ENCODE measurements around the gene CFAP61. TPM values are rescaled to one million over a fixed set of nuclear protein-coding genes. Genes with fewer than 3 reads are reported as not detected.

CFAP61 gene
- total and polyA plus RNA-seq, 8 donors = 0.15 to 0.53 (median 0.33) TPM

DNA sequence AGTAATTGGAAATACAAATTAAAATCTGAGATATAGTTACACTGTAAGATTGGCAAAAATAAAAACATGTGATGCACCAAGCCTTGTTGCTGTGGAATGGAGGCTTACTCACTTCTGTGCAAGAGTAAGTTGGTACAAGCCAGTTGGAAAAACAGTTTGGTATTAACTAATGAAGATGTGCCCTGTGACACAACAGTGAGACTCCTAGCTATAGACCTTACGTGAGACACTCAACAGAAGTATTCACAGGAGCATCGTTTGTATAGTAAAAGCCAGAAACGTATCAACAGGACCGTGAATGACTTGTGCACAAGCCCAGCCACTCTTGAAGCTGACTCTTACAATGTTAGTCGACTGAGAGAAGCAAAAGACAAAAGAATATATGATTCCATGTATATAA, 20.5 kb upstream of the CFAP61 start:
- no peak for DNase-seq
- 81 to 84% methylated on average over 5 of the region's 5 CpGs for WGBS, 2 donors
- Histone ChIP-seq H3K36me3 (peaks cover 7 to 55% (median 37%) of the 10 kb centered on the region in 3 donors), H3K27ac (no peak overlapping the region), H3K4me1 (peaks cover 4 to 11% (median 9%) of the 10 kb centered on the region in 3 donors), H3K9me3 (no peaks in the 10 kb centered on the region), H3K4me3 (no peak overlapping the region), H3K27me3 (no peaks in the 10 kb centered on the region)
- TF ChIP-seq CTCF (IDR thresholded peaks at IDR 0.05) = no peak
- intact Hi-C loops (cut with DNase I) = no loop called here
- no peak for ATAC-seq
- no peak for FAIRE-seq

GRCh38 chr20:20034486-20034885, 17.8 kb upstream of the CFAP61 start:
- DNase-seq = no peak
- intact Hi-C loops (cut with DNase I) = no loop called here
- Histone ChIP-seq H3K9me3 (no peaks in the 10 kb centered on the region), H3K27me3 (no peaks in the 10 kb centered on the region), H3K27ac (no peak overlapping the region), H3K4me3 (no peak overlapping the region), H3K36me3 (peaks cover 7 to 66% (median 39%) of the 10 kb centered on the region in 3 donors), H3K4me1 (no peaks in the 10 kb centered on the region)
- FAIRE-seq = no peak
- peak in 1 of 4 donors; percentile 46 for ATAC-seq
- TF ChIP-seq CTCF (IDR thresholded peaks at IDR 0.05) = no peak
- WGBS, 2 donors = 73 to 77% methylated on average over 4 of the region's 4 CpGs

DNA sequence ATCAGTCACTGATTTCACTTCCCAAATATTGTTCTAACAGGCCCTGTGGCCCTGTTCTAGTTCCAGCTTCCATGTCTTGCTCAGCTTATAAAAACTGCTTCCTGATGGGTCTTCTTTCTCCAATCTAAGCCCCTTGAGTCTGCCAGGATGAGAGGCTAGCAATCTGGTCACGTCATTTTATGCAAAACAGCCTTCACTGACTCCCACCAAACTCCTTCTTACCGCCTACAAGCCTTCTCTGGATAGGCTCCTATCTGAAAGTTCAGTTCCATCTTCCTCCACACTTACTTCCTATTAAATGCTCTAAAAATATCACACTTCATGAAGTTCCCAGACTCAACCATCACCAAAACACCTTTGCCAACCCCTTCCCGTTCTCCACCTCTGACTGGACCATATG, 15.6 kb upstream of the CFAP61 start:
- TF ChIP-seq CTCF (IDR thresholded peaks at IDR 0.05) = no peak
- Histone ChIP-seq H3K27me3 (no peaks in the 10 kb centered on the region), H3K36me3 (peaks cover 7 to 75% (median 39%) of the 10 kb centered on the region in 3 donors), H3K27ac (no peak overlapping the region), H3K4me3 (no peak overlapping the region), H3K9me3 (no peaks in the 10 kb centered on the region), H3K4me1 (no peaks in the 10 kb centered on the region)
- ATAC-seq (no peak), FAIRE-seq (no peak), DNase-seq (no peak)
- intact Hi-C loops (cut with DNase I) = no loop called here
- 88 to 95% methylated on average over 3 of the region's 3 CpGs for WGBS, 2 donors

GRCh38 chr20:20037960-20038359, 14.4 kb upstream of the CFAP61 start:
- H3K36me3 ChIP-seq = peaks cover 7 to 87% (median 45%) of the 10 kb centered on the region in 3 donors
- WGBS, 2 donors = 63% methylated on average over 5 of the region's 5 CpGs
- H3K27ac ChIP-seq = no peak overlapping the region
- TF ChIP-seq CTCF (IDR thresholded peaks at IDR 0.05) = no peak
- H3K27me3 ChIP-seq = no peaks in the 10 kb centered on the region
- no peak for FAIRE-seq
- H3K4me1 ChIP-seq = no peaks in the 10 kb centered on the region
- H3K4me3 ChIP-seq = no peak overlapping the region
- intact Hi-C loops (cut with DNase I) = no loop called here
- DNase-seq = no peak
- H3K9me3 ChIP-seq = no peaks in the 10 kb centered on the region
- no peak for ATAC-seq

GRCh38 chr20:20038586-20038985, 13.7 kb upstream of the CFAP61 start:
- intact Hi-C loops (cut with DNase I) = no loop called here
- Histone ChIP-seq H3K27me3 (no peaks in the 10 kb centered on the region), H3K36me3 (peaks cover 7 to 88% (median 38%) of the 10 kb centered on the region in 3 donors), H3K4me1 (no peaks in the 10 kb centered on the region), H3K9me3 (no peaks in the 10 kb centered on the region), H3K27ac (no peak overlapping the region), H3K4me3 (no peak overlapping the region)
- DNase-seq = no peak
- ATAC-seq = peak in 1 of 4 donors; percentile 14
- 80 to 89% methylated on average over 6 of the region's 6 CpGs for WGBS, 2 donors
- TF ChIP-seq CTCF (IDR thresholded peaks at IDR 0.05) = no peak
- FAIRE-seq = no peak

All from pancreas (tissue), 10 donors.